Measurements from ENCODE around the gene HLTF. TPM values are rescaled to one million over a fixed set of nuclear protein-coding genes. Genes with fewer than 3 reads are reported as not detected.
A peak's percentile ranks its signal among the peaks of the same experiment; 100 is the strongest.

The HLTF gene
- total and polyA plus RNA-seq, 2 of the 13 experiments (the other 11 are each of a cell fraction or from before 2014, with no cell fraction given): 12.0 to 22.9 TPM

GRCh38 chr3:149086232-149086988 lies at the start of gene HLTF (continued):
- TF ChIP-seq ZNF414 (CRISPR knock-in tag; IDR thresholded peaks at IDR 0.05): no peak
- TF ChIP-seq ZNF564 (CRISPR knock-in tag; IDR thresholded peaks at IDR 0.05): peak; percentile 84; the same call in 1 of the 2 replicates
- peak; percentile 83; the same call in 1 of the 2 replicates for TF ChIP-seq ZNF350 (CRISPR knock-in tag; IDR thresholded peaks at IDR 0.05; ENCODE audit: borderline replicate concordance, low read depth)
- no peak for TF ChIP-seq ZNF83 (CRISPR knock-in tag; IDR thresholded peaks at IDR 0.05; ENCODE audit: borderline replicate concordance)
- 0 out of 2 replicates have a peak, but pooled peaks have one; percentile 84 for TF ChIP-seq BORCS8-MEF2B (CRISPR knock-in tag; IDR thresholded peaks at IDR 0.05)
- TF ChIP-seq ZNF292 (CRISPR knock-in tag; IDR thresholded peaks at IDR 0.05; ENCODE audit: borderline replicate concordance, low read depth): peak; percentile 60; the same call in 1 of the 2 replicates
- TF ChIP-seq MED13 (CRISPR knock-in tag; IDR thresholded peaks at IDR 0.05): 0 out of 2 replicates have a peak, but pooled peaks have one; percentile 19
- TF ChIP-seq SOX5 (CRISPR knock-in tag; IDR thresholded peaks at IDR 0.05; ENCODE audit: borderline replicate concordance): peak; percentile 65; the same call in 1 of the 2 replicates
- peak; percentile 53; the same call in 1 of the 2 replicates for TF ChIP-seq ZNF143 (CRISPR knock-in tag; IDR thresholded peaks at IDR 0.05)
- TF ChIP-seq HIC2 (CRISPR knock-in tag; IDR thresholded peaks at IDR 0.05; ENCODE audit: low read depth): no peak
- no peak for TF ChIP-seq FOXP1 (IDR thresholded peaks at IDR 0.05)
- TF ChIP-seq FOXP1 (CRISPR knock-in tag; IDR thresholded peaks at IDR 0.05): no peak
- no peak; the same call in 1 of the 2 replicates for TF ChIP-seq ZNF441 (CRISPR knock-in tag; IDR thresholded peaks at IDR 0.05; ENCODE audit: borderline replicate concordance)
- peak; percentile 87; the same call in 1 of the 2 replicates for TF ChIP-seq ZNF589 (CRISPR knock-in tag; conservative IDR thresholded peaks at IDR 0.05)
- TF ChIP-seq ZNF703 (CRISPR knock-in tag; IDR thresholded peaks at IDR 0.05; ENCODE audit: borderline replicate concordance): no peak
- peak; percentile 66; the same call in 1 of the 2 replicates for TF ChIP-seq GATAD2A (CRISPR knock-in tag; IDR thresholded peaks at IDR 0.05)
- peak; percentile 83; the same call in 1 of the 2 replicates for TF ChIP-seq RFXAP (CRISPR knock-in tag; IDR thresholded peaks at IDR 0.05; ENCODE audit: borderline replicate concordance)
- peak; percentile 92; the same call in 1 of the 2 replicates for TF ChIP-seq ETS1 (CRISPR knock-in tag; IDR thresholded peaks at IDR 0.05)
- TF ChIP-seq ZBTB44 (CRISPR knock-in tag; IDR thresholded peaks at IDR 0.05): peak; percentile 83; the same call in 1 of the 2 replicates
- TF ChIP-seq SMAD3 (CRISPR knock-in tag; IDR thresholded peaks at IDR 0.05): peak; percentile 42; the same call in 1 of the 2 replicates
- TF ChIP-seq ZEB1 (IDR thresholded peaks at IDR 0.05; ENCODE audit: insufficient replicate concordance, low read depth): no peak
- no peak for TF ChIP-seq SCMH1 (CRISPR knock-in tag; IDR thresholded peaks at IDR 0.05; ENCODE audit: borderline replicate concordance)
- 0 out of 2 replicates have a peak, but pooled peaks have one; percentile 2 for TF ChIP-seq ZBTB38 (CRISPR knock-in tag; IDR thresholded peaks at IDR 0.05)
- peak; percentile 41; the same call in 1 of the 2 replicates for TF ChIP-seq RXRB (CRISPR knock-in tag; IDR thresholded peaks at IDR 0.05; ENCODE audit: borderline replicate concordance)
- TF ChIP-seq POGZ (CRISPR knock-in tag; IDR thresholded peaks at IDR 0.05): peak; percentile 80
